RKO (cell line): ENCODE measurements around the gene SLC43A2.
"Not testable (repeated sequence)": the region's sequence is repeated elsewhere in the genome, so short reads cannot be mapped to it uniquely, and the experiment has no call there.

Experiments
- DNase-seq: peaks from one replicate; pipeline ENCODE4 v3.0.0-alpha.2; 2016; ENCODE audit warnings: low spot score

The SLC43A2 gene

GRCh38 chr17:1590029-1590746, 38.4 kb downstream of the SLC43A2 start:
- peak; percentile 84 for DNase-seq

GRCh38 chr17:1588821-1589585, 39.6 kb downstream of the SLC43A2 start:
- no peak for DNase-seq

DNA sequence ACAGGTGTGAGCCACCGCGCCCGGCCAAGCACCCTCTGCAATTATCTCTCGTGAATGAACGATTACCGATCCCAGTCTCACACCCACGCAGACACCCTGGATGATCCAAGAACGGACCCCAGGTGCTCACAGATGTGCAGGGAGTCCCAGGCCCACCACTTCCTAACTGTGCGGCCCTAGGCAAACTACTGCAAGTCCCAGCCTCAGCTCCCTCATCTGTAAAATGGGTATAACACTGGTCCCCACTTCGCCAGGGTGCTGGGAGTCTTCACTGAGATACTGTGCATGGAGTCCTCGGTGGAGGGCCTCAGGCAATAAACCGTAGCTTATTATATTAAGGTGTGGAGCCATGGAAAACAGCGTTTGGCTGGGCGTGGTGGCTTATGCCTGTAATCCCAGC, 44.5 kb downstream of the SLC43A2 start:
- DNase-seq = no peak

DNA sequence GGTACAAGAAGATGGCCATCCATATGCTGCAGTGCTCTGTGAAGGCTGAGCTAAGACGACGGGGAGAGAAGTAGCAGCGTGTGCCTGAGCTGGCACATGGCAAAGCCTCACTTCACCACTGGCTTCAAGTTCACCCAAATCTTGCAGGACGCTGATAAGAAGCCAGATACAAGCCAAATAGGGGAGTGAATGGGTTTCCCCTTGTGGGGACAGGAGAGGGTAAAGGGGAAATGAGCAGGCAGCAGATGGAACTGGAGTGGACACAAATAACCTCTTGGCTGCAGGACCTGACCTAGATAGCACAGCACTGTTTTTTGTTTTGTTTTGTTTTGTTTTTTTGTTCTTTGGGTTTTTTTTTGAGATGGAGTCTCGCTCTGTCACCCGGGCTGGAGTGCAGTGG, 45.1 kb downstream of the SLC43A2 start:
- DNase-seq = no peak

DNA sequence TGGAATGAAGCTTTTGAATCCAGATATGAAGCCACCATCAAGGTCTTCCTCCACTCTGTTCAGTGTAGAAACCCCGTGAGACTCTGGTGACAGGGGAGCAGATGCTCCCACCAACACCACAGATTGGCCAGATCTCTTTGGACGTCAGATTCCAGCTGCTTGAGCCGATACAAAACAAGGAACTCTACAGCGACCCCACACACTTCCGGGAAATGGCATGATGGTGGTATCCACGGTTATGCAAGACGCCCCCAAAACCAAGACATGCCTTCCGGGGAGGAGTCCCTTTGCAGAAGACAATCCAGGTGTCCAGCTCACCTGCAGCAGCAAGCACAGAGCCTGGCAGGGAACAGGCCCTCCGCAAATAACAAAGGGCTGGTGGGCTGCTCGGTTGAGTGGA, 46.3 kb downstream of the SLC43A2 start:
- no peak for DNase-seq

DNA sequence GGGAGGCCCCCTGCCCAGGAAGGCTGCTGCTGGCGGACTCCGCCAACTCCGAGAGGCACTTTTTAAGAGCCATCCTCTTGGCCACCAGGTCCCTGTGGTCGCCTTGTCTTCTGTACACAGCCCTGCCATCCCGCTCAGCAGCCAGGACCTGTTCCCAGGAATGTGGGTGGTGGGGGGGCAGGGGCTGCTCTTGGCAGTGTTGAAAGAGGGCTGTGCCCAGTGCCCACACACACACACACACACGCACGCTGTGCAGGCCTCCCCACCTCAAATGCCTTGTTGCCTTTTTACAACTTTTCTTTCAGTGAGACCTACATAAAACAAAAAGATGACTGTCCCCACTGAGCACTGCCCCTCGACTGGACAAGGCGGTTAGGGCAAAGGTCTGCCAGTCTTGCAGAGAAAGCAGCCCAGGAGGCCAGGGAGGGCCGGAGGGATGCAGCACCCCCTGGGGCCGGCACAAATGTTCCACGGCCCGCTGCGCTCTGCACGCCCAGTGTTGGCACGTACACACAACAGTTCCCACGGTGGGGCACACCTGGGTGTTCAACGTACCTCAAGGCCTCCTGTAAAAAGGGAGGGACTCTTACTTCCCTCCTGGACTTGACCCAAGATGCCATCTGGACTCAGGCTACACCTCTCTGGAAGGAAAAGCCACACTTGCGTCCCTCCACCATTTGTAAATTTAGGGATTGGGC, 47.5 kb downstream of the SLC43A2 start:
- no peak for DNase-seq

DNA sequence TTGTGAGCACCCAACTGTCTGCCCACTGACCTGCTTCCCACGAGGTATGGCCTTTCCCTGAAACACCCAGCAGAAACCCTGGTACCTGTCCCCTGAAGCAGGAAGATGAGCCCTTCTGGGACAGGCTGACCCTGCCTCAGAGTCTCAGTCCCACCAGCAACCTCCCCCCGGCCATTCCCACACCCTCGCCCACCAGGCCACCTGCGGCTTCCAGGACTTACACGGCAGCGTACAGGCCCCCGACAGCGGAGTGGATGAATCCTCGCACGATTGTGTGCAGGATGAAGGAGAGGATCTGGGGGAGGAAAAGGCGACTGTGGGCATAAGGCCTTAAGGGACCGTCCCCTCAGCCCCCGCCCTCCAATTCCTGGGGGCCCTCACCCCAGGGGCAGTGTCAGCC, 50.6 kb downstream of the SLC43A2 start:
- DNase-seq = no peak

DNA sequence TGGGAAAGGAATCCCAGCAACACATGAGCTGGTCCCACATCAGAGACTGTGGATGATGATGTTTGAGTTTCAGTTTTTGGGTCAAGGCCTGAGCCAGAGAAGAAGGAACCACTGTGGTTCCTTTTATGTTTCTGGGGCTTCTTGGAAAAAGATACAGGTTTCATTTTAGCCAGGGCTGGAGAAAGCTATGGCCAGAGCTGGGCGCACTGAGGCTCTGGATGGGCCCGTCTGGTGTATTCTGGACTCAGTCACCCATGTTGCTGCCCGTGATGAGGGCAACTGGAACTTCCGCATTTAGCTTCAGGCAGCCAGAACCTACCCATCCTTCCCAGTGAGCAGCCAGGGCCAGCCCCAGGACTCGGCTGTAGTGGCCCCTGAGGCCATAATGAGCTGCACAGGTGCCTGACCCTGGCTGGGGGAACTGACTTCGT, 51.0 kb downstream of the SLC43A2 start:
- DNase-seq = no peak

GRCh38 chr17:1577182-1577581, 51.5 kb downstream of the SLC43A2 start:
- no peak for DNase-seq

DNA sequence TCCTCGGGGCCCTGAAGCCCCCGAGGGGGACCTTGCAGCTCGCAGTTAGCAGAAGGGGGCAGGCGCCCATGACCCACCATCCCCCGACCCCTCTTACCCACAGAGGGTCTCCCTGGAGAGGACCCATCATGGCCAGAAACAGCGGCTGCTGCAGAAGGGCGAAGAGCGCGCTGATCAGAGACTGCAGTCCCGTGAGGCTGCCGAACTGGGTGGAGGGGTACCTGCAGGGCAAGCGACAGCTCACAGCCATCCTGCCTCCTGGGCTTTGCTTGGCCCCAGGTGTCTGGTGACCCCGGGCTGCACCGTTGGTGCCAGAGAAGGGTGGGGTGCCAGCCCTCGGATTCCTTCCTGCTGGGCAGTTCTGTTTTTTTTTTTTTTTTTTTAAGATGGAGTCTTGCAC, 52.1 kb downstream of the SLC43A2 start:
- DNase-seq = no peak

- no peak for DNase-seq
Measured at GRCh38 chr17:1574697-1575471, 53.8 kb downstream of the SLC43A2 start.

- DNase-seq = peak; percentile 72
Measured at GRCh38 chr17:1573932-1574696, 54.5 kb downstream of the SLC43A2 start.

- DNase-seq = not testable (repeated sequence)
Measured at GRCh38 chr17:1572646-1573045, 56.0 kb downstream of the SLC43A2 start.

GRCh38 chr17:1571341-1571704, 57.3 kb downstream of the SLC43A2 start:
- DNase-seq = no peak

- no peak for DNase-seq
Measured at GRCh38 chr17:1568950-1569810, 59.5 kb downstream of the SLC43A2 start.

GRCh38 chr17:1566505-1567199, 62.0 kb downstream of the SLC43A2 start:
- DNase-seq = no peak

DNA sequence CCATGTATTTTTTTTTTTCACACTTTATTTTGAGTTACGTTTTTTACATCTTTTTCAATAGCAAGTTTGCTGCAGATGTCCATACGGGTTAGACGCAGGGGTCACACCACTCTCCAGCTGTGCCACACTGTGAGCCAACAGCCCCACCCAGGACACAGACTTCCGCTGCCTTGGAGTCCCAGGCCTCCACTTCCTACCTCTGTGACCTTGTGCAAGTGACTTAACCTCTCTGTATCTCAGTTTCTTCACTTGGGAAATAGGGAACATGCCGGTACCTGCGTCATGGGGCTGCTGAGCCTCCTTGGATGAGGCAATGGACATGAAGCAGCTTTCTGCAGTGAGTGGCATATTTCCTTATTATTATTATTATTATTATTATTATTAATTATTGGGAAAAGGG, 62.8 kb downstream of the SLC43A2 start:
- no peak for DNase-seq

DNA sequence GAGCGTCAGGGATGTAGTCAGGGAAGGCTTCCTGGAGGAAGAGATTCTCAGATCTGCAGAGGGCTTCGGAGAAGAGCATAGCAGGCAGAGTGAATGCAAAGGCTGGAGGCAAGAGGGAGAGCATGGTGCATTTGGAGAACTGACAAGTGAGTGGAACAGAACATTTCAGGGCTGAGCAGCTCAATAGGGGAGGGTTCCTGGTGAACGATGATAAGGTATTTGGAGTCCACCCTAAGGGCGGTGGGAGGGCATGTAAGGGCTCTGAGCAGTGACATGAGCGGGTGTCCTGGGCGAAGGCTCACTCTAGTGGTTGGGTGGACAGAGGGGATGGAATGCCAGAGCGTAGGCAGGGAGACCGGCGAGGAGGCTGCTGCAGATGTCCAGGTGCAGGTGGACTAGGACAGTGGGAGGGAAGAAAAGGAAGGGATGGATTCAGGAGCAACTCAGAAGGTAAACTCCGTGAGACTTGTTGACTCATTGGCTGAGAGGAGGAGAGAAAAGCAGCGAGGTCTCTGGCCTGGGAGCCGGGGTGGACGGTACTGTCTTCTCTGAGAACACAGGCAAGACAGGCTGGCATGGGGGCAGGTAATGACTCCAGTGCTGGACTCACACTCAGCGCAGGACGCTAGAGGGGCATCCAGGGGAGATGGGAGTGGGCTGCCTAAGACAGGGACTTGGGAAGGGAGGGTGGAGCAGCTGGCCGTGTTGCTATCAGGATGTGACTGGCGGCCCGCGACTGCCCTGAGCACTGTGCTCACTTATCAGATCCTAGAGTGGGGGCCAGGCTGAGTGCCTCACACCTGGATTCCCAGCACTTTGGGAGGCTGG, 64.6 kb downstream of the SLC43A2 start:
- DNase-seq = no peak

- DNase-seq = not testable (repeated sequence)
Measured at GRCh38 chr17:1563471-1563785, 65.2 kb downstream of the SLC43A2 start.
